Stimulated activated CD8-positive, alpha-beta memory T cell treated with anti-CD3 and anti-CD28 coated beads, Interleukin-2, amount 100 ng/mL, for 1 hour (primary cell): ENCODE results near the gene SLC22A23.

Source experiments
- DNase-seq, 2 donors: peaks; one replicate each; pipeline ENCODE4 v3.0.0-alpha.2; 2020; ENCODE audit warnings: low read depth in 2 of 2

The SLC22A23 gene

DNA sequence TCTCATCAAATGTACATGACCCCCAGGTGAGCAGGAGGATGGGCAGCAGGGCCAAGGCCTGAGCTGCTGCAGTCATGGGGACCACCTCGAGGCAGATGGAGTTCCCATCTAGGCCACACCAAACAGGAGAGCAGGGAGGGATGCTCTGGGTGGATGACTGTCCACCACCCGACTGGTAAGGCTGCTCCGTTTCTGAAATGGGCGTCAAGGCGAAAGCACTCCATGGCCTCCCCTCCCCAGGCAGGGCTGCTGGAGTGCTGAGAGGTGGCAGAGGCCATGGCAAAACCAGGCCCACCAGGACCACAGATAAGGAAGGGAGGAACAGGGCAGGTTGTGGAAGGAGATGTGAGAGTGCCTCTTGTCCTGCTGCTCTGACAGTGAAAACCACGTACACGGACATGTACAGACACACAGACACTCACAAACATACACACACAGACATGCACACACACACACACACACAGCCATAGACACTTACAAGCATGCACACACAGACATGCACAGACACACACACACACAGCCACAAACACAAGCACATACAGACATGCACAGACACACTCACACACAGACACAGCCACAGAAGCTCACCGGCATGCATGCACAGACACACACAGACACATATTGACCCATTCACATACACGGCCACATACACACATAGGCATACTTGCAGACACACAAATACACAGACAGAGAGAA is 104.9 kb downstream of the SLC22A23 start:
- no peak for DNase-seq

DNA sequence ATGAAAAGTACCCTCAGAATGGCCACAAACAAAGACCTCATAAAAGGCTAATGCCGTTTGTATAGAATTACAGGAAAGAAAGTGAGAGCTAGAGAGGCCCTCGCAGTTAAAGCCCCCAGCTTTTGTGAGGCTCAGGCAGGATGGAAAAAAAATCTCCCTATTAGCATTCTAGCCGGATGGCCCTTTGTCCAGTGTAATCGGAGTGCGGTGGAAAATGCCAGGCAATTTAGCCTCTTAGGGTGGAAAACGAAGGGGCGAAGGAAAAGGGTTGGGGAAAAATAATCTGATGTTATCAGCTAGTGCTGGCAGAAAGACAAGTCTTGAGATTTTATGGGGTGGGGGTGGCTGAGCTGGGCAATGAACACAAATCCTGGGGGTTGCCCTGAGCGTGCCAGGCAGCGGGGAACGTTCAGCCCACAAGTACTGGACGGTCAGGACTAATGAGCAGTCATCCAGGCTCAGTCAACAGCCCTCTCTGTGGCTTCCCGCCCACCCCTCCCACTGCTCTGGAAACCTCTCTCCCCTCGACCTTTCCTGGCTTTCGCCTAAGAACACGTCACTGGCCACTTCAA is 105.7 kb downstream of the SLC22A23 start:
- no peak for DNase-seq

DNA sequence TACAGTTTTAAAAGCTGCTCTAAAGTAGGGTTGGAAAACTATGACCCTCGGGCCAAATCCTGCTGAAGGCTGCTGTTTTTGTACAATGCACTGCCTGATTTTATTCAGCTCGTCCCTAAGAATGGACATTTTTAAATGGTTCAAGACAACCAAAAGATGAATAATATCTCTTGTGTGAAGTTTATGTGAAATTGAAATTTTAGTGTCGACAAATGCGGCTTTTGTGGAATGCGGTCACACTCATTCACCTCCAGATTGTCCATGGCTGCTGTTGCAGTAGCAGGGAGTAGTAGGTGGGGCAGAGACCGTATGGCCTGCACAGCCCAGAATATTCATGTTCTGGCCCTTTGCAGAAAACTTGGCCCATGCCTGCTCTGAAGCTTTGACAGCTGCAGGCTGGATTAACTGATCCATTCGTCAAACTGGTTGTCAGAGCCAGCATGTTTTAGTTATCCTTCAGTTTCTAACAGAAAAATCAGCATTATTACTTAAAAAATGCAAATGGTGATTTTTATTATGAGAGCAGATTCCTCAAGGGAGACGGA is 106.5 kb downstream of the SLC22A23 start:
- no peak for DNase-seq

DNA sequence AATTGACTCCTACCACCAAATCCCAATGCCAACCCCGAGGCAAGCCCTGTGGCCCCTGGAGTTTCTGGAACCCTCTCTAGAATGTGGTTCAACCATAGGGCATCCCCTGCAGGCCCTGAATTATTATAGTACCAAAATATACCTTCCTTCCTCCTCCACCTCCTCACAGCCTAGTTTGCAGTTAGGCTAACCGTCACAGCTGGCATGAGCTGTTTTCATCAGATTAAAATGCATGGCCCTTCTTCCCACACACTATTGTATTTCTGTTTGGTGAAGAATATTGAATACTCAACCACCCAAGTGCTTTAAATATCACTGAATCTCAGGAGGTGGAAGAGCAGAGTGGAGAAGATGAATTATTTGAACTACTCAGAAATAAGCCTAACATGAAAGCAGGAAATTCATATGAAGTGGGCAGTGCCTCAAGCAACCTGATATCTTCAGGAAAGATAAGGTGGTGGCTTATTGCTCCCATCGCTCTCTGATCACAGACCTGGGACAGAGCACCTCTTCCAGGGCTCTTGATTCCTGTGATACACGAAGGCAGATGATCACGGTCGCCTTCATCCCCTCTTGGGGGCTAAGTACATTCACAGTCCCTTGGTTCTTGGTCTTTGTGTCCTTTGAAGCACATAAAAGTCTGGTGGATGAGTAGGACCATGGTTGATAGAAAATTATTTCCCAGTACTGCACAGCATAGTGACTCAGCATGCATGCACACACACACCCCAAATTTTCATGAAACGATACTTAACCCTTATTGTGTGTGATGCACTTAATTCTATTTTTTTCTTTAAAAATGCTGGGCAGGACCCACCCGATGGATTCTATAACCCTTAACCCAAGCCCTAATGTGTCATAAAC is 107.2 kb downstream of the SLC22A23 start:
- no peak for DNase-seq

DNA sequence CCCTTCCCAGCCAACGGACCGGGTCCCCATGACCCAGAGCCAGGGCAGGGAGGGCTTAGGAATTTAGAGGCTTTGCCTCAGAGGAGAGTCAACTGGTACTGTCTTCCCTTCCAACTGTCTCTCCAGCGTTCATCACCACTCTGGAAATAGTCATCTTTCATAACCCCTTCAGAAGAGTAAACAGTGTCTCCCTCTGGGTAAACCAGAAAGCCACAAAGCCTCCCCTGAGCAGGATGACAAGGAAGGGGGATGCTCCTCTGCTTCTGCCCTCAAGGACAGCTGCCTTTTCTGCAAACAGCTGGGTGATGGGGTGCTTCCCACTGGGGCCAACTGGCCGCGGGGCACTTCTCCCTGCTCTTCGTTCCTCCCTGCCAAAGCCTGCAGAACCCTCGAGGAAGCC is 108.0 kb downstream of the SLC22A23 start:
- no peak for DNase-seq

DNA sequence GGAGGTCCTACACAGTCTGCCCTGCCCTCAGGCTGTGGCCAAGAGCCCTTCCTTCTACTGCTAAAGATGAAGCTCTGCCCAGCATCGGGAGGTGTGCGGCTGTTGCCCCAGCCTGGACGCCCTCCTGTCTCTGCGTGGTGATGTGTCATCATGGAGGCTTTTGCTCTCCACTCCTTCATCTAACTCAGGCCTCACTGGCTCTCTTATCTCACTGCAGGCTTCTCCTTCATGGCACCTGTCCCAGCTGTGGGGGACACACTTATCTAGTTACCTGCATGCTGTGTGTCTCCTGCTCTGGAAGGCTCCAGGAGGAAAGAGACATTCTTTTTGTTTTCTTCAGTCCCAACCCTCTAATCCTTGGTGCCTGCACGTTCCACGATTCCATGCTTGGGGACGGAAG is 109.0 kb downstream of the SLC22A23 start:
- no peak for DNase-seq

DNA sequence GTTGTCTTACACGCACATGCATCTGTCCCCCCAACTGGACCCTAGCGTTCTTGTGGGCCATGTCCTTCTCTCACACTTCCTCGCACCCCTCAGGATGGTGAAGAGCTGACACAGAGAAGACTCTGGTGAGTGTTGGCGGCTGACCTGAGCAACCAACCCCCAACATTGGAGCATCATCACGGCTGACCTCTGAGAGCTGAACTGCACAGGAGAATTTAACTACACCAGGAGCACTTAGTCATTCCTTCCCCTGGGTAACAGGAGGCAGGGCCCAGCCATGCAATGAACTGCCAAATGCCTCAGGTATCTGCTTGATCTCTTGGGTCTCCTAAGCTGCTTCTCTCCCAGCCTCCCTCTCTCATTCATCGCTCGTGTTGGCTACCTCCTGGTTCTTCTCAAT is 109.6 kb downstream of the SLC22A23 start:
- no peak for DNase-seq

DNA sequence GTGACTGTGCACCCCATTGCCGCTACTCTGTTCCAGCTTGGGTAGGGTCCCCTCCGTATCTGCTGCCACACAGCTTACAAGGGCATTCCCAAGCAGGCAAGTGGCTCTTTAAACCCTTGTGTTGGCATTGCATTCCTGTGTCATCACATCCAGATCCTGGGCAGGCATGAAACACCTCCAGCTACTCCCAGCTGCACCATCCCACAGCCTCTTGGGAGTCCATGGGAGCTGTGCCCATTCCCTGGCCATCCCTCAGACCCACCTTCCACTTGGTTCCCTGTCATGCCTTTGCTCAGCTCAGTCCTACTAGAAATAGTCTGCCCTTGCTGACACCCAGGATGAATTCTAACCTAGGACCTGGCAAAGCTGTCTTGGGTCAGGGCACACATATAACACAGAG is 110.4 kb downstream of the SLC22A23 start:
- DNase-seq = no peak

DNA sequence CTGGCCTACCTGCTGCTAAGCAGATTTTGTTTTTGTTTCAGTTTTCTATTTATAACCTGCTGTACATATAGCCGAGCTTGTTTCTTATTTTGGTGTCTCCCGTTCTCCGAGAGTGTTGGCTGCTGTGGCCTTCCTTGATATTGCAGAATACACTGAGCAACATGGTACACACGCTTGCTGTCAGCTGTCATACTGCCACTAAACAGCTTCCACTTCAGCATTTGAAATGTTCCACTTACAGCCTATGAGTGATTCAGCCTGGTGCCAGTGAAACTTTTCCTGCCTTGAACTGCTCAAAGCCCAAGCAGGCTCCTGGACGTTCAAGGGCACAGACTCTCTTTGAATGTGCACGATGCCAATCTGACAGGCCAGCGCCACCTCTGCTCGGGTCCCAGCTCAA is 111.0 kb downstream of the SLC22A23 start:
- DNase-seq = no peak

DNA sequence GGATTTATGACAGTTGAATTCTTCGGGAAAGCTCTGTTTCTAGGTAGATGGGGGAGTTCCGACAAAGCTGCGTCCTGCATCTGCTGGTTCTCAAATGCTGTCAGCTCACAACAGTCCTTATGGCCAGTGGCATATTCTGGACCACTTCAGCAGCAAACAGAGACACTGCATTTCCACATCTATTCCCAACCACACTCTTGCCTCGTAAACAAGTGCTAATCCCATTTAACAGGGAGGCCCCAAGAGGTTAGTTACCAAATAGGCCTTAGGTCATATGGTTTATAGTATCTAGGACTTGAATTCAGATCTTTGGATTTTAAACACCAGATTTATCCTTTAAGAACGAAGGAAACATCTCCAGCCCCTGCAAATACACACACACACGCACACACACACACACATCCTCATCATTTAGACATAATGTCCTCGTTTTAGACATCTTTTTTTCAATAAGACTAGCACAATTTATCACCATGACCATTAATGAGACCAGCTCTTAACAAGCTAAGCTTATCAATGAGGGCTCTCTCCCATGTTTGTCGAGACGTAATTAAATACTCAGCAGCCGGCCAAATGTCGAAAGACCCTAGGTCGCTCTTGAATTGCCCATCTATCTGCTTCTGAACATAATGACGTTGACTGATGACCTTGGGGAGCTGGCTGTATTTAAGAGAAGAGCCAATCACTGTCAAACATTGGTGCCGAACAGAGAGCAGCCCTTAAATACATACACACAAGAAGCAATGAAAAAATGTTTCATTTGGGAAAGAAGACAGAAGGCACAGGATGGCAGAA is 113.6 kb downstream of the SLC22A23 start:
- no peak for DNase-seq

DNA sequence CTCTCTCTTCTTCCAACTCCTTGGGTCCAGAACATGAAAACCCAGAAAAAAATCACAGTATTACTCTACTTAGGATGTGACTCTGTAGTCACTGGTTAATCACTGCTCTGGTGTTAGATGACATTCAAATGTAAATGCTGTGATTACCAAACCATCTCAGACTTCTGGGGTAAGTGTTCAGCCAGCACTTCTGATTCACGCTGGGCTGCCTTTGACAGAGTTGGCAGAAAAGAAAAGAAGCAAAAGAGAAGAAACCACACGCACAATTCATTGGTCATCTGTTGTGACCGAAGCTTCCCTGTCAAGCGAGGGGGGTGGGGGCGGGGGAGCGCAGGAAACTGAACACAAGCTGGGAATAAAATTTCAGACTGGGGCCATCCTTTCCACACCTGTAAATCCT is 115.4 kb downstream of the SLC22A23 start:
- DNase-seq = no peak

DNA sequence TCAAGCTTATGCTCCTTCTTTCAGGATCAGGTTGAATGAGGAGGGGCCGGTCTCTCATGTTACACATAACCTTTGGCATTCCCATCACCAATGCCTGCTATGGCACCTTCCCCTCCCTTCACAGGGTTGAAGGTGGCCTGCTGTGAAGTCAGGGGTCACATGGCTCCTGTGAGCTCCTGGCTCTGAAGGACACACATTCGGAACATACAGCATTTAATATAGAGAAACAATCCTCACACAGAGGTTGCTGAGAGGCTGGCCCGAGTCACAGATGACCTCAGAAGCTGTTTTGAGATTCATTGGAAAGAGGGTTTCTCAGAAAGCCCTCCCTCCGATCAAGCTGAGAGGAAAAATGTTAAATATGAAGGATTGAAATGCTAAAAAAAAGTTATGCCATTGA is 116.0 kb downstream of the SLC22A23 start:
- no peak for DNase-seq

DNA sequence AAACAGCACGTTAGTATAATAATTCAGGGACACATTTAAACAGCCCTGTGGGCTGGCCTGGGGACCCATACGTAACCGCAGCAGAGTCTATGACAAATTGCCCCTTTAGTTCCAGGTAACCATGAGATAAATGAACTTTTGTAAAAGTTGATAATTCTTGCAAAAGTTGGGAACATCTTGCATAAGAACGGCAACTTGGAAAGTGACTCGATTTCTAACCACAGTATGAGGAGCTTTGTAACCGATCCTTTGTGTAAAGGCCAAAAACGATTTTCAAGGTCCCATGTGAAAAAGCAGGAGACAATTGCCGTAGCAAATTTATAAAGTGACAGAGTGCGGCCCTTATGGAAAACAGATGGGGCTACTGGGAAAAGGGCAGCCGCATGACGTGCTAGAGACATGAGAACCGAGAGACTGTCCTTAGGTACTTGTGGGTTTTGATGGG is 116.5 kb downstream of the SLC22A23 start:
- DNase-seq = no peak

DNA sequence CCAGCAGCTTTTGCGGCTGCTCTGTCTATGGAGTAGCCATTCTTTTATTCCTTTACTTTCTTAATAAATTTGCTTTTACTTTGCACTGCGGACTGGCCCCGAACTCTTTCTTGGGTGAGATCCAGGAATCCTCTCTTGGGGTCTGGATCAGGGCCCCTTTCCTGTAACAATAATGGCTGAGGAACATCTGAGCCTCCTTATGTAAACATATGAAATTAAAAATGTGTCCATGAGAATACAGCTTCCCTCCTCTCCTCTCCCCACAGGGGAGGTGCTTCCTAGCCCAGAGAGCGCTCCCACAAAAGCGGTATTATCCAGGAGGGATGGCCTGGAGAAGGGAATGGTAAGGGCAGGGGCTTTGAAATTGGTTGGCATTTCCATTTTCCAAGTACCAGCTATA is 117.0 kb downstream of the SLC22A23 start:
- no peak for DNase-seq

DNA sequence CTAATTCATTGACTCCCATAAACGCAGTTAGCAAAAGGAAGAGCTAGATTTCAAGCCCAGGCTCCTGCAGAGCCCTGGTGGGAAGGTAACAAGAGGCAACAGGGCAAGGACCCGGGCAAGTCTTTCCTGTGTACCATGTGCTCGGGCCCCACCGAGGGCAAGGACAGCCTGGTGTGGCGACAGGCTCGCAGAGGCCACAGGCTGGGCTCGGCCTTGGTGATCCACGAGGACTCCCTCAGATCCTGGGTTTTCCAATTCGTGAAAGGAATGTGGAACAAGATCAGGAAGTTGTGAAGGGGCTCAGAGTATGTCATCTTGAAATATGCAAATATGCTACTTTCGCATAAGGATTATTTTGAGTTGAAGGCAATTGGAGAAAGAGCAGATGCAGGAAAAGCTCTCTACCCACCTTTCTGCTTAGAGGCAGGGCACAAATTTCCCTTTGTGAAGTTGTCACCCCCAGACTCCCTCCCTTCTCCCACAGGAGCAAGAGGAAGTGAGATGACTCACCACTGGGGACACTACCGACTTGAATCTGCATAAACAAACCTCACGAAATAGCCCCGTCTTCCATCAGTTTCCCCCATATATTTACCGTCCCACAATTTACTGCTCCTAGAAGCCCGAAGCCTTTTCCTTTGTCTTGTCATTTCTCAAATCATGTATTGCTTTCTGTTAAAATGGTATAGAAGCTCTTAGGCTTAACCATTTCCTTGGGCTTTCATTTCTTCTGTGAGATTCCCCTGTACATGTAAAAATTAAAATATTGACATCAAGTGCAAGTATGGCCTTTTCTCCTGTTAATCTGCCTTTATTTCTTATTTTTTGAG is 119.1 kb downstream of the SLC22A23 start:
- no peak for DNase-seq

DNA sequence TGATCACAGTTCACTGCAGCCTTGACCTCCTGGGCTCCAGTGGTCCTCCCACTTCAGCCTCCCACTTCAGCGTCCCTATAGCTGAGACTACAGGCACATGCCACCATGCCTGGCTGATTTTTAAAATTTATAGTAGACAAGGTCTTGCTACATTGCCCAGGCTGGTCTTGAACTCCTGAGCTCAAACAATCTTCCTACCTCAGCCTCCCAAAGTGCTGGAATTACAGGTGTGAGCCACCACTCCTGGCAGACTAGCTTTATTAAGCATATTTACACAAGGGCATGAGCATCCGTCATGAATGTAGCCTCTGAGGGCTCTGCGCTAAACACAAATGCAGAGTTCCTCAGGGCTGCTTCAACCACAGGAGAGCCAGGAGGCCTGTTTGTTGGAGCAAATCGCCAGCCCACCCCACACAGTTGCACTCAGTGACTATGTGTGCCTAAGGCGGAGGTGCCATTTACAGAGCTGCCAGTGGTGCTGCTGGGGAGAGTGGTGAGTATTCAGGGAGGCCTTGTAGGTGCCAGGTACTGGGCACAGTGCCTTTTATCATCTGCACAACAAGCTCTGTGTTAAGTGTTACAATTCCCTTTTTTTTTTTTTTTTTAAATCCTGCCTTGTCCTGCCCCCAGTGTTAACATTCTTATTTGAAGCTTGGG is 119.9 kb downstream of the SLC22A23 start:
- no peak for DNase-seq

DNA sequence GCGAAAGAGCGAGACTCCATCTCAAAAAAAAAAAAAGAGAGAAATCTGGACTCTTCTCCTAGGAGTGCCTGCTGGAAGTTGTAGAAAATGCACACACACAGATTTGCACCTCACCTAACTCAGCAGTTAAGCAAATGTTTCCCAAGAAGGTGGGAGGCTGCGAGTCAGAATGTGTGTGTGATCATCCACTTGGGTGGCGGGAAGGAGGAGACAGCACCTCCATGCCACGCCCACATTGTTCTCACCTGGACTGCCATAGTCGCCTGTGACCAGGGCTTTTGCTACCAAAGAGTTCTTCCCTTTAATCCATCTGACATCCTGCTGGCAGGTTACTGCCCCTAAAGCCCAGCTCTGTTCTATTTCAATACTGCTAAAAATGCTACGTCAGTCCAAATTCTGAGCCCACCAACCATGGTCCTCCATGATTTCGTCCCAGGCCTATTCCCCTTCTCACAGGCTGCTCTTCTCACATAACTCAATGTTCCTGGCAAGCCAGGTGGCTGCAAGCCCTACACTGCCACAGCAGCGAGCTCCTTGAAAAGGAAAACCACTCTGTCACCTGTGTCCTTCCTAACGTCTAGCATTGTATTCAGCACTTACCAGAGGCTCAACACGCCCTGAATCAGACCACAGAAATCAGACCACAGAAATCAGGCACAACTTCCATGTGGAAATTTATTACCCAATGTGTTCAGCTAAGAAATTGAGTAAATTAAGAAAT is 120.6 kb downstream of the SLC22A23 start:
- DNase-seq = no peak

DNA sequence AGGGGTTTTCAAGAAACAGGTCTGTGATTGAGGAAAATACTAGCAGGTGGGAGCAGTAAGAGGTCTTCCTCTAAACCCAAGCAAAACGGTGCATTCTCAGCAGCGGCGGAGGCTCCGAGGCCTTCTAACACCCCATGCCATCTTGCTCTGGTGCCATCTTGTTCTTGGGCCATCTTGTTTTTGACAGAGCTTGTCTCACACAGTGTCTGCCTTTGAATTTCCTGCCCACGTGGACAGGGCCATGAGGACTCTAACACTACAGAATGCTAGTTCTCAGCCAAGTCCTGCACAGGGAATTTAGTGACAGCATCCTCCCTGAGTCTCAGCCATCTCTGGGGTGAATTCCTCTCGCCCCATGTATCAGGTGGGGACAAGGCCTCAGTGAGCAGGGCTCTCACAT is 121.7 kb downstream of the SLC22A23 start:
- no peak for DNase-seq

DNA sequence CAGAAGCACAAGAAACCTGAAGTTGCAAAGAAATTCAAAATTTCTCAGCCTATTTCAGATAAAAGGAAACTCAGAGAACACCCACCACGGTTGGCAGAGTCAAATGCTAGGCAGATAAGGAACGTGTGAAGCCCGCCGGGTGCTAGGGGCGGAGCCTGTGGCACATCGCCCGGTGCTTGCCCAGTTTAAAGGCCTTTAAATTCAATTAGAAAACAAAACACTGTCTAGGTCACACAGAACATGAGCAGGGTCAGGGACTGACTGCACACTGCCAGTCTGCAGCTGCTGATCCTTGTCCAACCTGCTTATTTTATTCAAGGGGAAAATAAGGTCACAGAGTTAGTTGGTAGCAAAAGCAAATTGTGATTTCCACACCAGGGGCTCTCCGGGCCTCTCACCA is 122.3 kb downstream of the SLC22A23 start:
- no peak for DNase-seq

DNA sequence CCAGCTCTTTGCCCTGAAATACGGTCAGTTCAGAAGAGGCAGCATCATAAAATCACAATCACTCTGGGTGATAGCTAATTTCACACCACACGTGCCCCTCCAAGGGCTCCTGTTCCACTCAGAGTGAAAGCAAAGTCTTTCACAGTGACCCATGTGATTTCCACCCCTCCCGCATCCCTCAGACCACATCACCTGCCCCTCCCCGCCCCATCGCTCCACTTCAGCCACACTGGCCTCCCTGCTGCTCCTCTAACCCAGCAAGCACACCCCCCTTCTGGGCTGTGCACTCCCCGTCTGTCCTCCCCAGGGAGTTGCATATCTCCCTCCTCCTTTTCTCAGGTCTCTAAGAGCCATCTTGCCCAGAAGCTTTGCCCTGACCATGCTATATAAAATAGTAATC is 123.6 kb downstream of the SLC22A23 start:
- no peak for DNase-seq
